ENCODE data around the gene HDC. TPM values are rescaled to one million over a fixed set of nuclear protein-coding genes. Genes with fewer than 3 reads are reported as not detected.

HDC gene
- polyA plus RNA-seq, 1 of the 3 experiments (the other 2 are of a cell fraction): not detected

DNA sequence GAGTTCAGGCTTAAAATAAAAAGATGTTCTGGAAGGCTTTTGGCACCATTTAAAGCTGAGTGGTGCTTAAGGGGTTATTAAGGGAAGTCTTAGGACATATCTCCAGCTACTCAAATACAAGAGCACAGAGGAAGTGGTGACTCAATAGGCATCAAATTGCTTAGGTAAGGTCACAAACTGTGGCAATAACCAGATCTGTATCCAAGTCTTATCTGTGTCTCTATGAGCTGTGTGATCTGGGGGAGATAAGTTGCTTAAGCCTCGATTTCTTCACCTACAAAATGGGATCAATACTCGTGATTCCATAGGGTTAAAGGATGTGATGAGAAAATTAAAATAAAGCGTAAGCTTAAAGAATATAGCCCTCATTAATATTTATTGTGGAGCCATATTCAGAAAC lies 7.6 kb downstream of the HDC start:
- Histone ChIP-seq H3K27me3 (ENCODE audit: insufficient read depth) (no peaks in the 10 kb centered on the region), H4K20me1 (ENCODE audit: insufficient read depth) (no peaks in the 10 kb centered on the region), H2AFZ (ENCODE audit: low read depth) (no peak overlapping the region), H3K36me3 (replicated peaks in 1 of 2; ENCODE audit: control insufficient read depth in 1 of 2, insufficient read depth in 2 of 2, low read length in 1 of 2) (no peaks in the 10 kb centered on the region), H3K4me3 (ENCODE audit: low read depth in 2 of 2, low read length in 1 of 2) (no peak overlapping the region), H3K9ac (no peak overlapping the region), H3F3A (replicated peaks; ENCODE audit: insufficient read depth) (no peaks in the 10 kb centered on the region), H3K79me2 (ENCODE audit: insufficient read depth) (no peaks in the 10 kb centered on the region), H3K4me1 (ENCODE audit: control insufficient read depth in 1 of 2, insufficient read depth in 2 of 2, low read depth in 1 of 2, low read length in 1 of 2) (no peaks in the 10 kb centered on the region), H3K27ac (ENCODE audit: low read depth in 2 of 2, low read length in 1 of 2) (no peak overlapping the region), H3K4me2 (no peak overlapping the region), H3K9me2 (no peaks in the 10 kb centered on the region), H3K9me3 (no peaks in the 10 kb centered on the region)
- CTCF ChIA-PET: interaction anchor here (0.8 kb wide), 1 partner anchor 9 kb away, joined by 3 read pairs; no protein-coding TSS in a partner anchor
- WGBS (ENCODE audit: low lambda C conversion rate): 70% methylated on average over 3 of the region's 3 CpGs
- POLR2A ChIA-PET: no interaction called here
- TF ChIP-seq RAD21 (IDR thresholded peaks at IDR 0.05; ENCODE audit: low read length): no peak
- no peak for TF ChIP-seq NRF1 (IDR thresholded peaks at IDR 0.05; ENCODE audit: low read depth, low read length)
- TF ChIP-seq SIN3A (IDR thresholded peaks at IDR 0.05; ENCODE audit: borderline replicate concordance, low read depth, low read length): no peak
- TF ChIP-seq, protein P1, sequence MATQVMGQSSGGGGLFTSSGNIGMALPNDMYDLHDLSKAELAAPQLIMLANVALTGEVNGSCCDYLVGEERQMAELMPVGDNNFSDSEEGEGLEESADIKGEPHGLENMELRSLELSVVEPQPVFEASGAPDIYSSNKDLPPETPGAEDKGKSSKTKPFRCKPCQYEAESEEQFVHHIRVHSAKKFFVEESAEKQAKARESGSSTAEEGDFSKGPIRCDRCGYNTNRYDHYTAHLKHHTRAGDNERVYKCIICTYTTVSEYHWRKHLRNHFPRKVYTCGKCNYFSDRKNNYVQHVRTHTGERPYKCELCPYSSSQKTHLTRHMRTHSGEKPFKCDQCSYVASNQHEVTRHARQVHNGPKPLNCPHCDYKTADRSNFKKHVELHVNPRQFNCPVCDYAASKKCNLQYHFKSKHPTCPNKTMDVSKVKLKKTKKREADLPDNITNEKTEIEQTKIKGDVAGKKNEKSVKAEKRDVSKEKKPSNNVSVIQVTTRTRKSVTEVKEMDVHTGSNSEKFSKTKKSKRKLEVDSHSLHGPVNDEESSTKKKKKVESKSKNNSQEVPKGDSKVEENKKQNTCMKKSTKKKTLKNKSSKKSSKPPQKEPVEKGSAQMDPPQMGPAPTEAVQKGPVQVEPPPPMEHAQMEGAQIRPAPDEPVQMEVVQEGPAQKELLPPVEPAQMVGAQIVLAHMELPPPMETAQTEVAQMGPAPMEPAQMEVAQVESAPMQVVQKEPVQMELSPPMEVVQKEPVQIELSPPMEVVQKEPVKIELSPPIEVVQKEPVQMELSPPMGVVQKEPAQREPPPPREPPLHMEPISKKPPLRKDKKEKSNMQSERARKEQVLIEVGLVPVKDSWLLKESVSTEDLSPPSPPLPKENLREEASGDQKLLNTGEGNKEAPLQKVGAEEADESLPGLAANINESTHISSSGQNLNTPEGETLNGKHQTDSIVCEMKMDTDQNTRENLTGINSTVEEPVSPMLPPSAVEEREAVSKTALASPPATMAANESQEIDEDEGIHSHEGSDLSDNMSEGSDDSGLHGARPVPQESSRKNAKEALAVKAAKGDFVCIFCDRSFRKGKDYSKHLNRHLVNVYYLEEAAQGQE (IDR thresholded peaks at IDR 0.05; ENCODE audit: low read depth, low read length): no peak
- no peak for TF ChIP-seq YY1 (IDR thresholded peaks at IDR 0.05; ENCODE audit: low read depth)
- TF ChIP-seq FOSL2 (IDR thresholded peaks at IDR 0.05; ENCODE audit: borderline replicate concordance, low read depth): no peak
- no peak for TF ChIP-seq POLR2AphosphoS5 (IDR thresholded peaks at IDR 0.05; ENCODE audit: low read depth, low read length)
- no peak for TF ChIP-seq TCF12 (IDR thresholded peaks at IDR 0.05)
- TF ChIP-seq, protein P2, sequence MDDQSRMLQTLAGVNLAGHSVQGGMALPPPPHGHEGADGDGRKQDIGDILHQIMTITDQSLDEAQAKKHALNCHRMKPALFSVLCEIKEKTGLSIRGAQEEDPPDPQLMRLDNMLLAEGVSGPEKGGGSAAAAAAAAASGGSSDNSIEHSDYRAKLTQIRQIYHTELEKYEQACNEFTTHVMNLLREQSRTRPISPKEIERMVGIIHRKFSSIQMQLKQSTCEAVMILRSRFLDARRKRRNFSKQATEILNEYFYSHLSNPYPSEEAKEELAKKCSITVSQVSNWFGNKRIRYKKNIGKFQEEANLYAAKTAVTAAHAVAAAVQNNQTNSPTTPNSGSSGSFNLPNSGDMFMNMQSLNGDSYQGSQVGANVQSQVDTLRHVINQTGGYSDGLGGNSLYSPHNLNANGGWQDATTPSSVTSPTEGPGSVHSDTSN (IDR thresholded peaks at IDR 0.05): no peak
- no peak for TF ChIP-seq RCOR1 (IDR thresholded peaks at IDR 0.05; ENCODE audit: low read length)
- TF ChIP-seq TEAD4 (IDR thresholded peaks at IDR 0.05; ENCODE audit: borderline replicate concordance, insufficient read depth): no peak
- TF ChIP-seq, protein P3, sequence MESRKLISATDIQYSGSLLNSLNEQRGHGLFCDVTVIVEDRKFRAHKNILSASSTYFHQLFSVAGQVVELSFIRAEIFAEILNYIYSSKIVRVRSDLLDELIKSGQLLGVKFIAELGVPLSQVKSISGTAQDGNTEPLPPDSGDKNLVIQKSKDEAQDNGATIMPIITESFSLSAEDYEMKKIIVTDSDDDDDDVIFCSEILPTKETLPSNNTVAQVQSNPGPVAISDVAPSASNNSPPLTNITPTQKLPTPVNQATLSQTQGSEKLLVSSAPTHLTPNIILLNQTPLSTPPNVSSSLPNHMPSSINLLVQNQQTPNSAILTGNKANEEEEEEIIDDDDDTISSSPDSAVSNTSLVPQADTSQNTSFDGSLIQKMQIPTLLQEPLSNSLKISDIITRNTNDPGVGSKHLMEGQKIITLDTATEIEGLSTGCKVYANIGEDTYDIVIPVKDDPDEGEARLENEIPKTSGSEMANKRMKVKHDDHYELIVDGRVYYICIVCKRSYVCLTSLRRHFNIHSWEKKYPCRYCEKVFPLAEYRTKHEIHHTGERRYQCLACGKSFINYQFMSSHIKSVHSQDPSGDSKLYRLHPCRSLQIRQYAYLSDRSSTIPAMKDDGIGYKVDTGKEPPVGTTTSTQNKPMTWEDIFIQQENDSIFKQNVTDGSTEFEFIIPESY (IDR thresholded peaks at IDR 0.05; ENCODE audit: borderline replicate concordance, low read depth): no peak
- TF ChIP-seq MXI1 (IDR thresholded peaks at IDR 0.05; ENCODE audit: low read depth, low read length): no peak
- DNase-seq: no peak

Data from SK-N-SH (cell line).